SK-N-MC (cell line): ENCODE measurements around the gene GNA15.

Experiments
- EZH2 ChIP-seq: fragments of 200-600 bp; sonication (generic); IDR thresholded peaks from one replicate; pipeline ENCODE4 v1.6.1; 2017; ENCODE audit warnings: antibody characterized with exemption
- POLR2AphosphoS5 ChIP-seq: IDR thresholded peaks from 2 replicates; pipeline ENCODE4 v1.6.1; 2012; ENCODE audit warnings: mild to moderate bottlenecking, low read depth, low read length, borderline replicate concordance

DNA sequence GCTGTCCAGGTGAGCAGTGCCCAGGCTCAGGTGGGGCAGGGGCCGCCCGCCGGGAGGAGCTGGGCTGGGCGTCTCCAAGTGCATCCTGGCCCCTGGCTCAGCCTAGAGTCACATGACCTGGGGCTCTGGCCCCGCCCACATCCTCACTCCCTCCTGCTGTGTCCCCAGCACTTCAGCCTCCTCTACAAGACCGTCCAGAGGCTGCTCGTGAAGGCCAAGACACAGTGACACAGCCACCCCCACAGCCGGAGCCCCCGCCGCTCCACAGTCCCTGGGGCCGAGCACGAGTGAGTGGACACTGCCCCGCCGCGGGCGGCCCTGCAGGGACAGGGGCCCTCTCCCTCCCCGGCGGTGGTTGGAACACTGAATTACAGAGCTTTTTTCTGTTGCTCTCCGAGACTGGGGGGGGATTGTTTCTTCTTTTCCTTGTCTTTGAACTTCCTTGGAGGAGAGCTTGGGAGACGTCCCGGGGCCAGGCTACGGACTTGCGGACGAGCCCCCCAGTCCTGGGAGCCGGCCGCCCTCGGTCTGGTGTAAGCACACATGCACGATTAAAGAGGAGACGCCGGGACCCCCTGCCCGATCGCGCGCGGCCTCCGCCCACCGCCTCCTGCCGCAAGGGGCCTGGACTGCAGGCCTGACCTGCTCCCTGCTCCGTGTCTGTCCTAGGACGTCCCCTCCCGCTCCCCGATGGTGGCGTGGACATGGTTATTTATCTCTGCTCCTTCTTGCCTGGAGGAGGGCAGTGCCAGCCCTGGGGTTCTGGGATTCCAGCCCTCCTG, 71.8 kb downstream of the GNA15 start:
- no peak for TF ChIP-seq POLR2AphosphoS5
- no peak for TF ChIP-seq EZH2
